KOPT-K1 (cell line): ENCODE measurements around the gene CILP2.

ENCODE experiments used
- H3K27ac ChIP-seq: fragments of 200-600 bp; sonication (generic); 2 replicates; pipeline ENCODE4 v1.5.1; 2016; ENCODE audit warnings: antibody characterized with exemption, mild to moderate bottlenecking, low read depth, low read length; ENCODE audit not compliant: poor library complexity, severe bottlenecking
- H3K36me3 ChIP-seq: fragments of 200-600 bp; sonication (generic); 2 replicates; pipeline ENCODE4 v1.5.1; 2017; ENCODE audit warnings: antibody characterized with exemption, mild to moderate bottlenecking, low read length, moderate library complexity; ENCODE audit not compliant: insufficient read depth
- H3K9me3 ChIP-seq: fragments of 200-600 bp; sonication (generic); 2 replicates; pipeline ENCODE4 v1.5.1; 2017; ENCODE audit warnings: antibody characterized with exemption, low read length, mild to moderate bottlenecking; ENCODE audit not compliant: insufficient read depth, poor library complexity, severe bottlenecking

CILP2 gene

GRCh38 chr19:19543101-19543500, 5.0 kb downstream of the CILP2 start:
- Histone ChIP-seq H3K27ac (no peak overlapping the region), H3K9me3 (no peaks in the 10 kb centered on the region), H3K36me3 (no peaks in the 10 kb centered on the region)

GRCh38 chr19:19543640-19544039, 5.6 kb downstream of the CILP2 start:
- Histone ChIP-seq H3K9me3 (no peaks in the 10 kb centered on the region), H3K36me3 (no peaks in the 10 kb centered on the region), H3K27ac (no peak overlapping the region)

GRCh38 chr19:19544257-19544953, 6.3 kb downstream of the CILP2 start:
- Histone ChIP-seq H3K9me3 (no peaks in the 10 kb centered on the region), H3K36me3 (no peaks in the 10 kb centered on the region), H3K27ac (no peak overlapping the region)

GRCh38 chr19:19544954-19545591, 7.0 kb downstream of the CILP2 start:
- Histone ChIP-seq H3K9me3 (no peaks in the 10 kb centered on the region), H3K27ac (no peak overlapping the region), H3K36me3 (no peaks in the 10 kb centered on the region)

GRCh38 chr19:19545707-19546106, 7.6 kb downstream of the CILP2 start:
- no peaks in the 10 kb centered on the region for H3K36me3 ChIP-seq
- H3K27ac ChIP-seq, result no peak overlapping the region

GRCh38 chr19:19546751-19547162, 8.7 kb downstream of the CILP2 start:
- no peaks in the 10 kb centered on the region for H3K9me3 ChIP-seq
- H3K27ac ChIP-seq, result no peak overlapping the region
- H3K36me3 ChIP-seq, result no peaks in the 10 kb centered on the region

More at GRCh38 chr19:19545707-19546106, 7.6 kb downstream of the CILP2 start:
- H3K9me3 ChIP-seq, result no peaks in the 10 kb centered on the region

- Histone ChIP-seq H3K27ac (no peak overlapping the region), H3K36me3 (no peaks in the 10 kb centered on the region), H3K9me3 (no peaks in the 10 kb centered on the region)
Measured at GRCh38 chr19:19547674-19548336, 9.7 kb downstream of the CILP2 start.

- Histone ChIP-seq H3K9me3 (no peaks in the 10 kb centered on the region), H3K27ac (no peak overlapping the region), H3K36me3 (no peaks in the 10 kb centered on the region)
Measured at GRCh38 chr19:19548915-19549759, 11.1 kb downstream of the CILP2 start.

- H3K36me3 ChIP-seq, result no peaks in the 10 kb centered on the region
- H3K27ac ChIP-seq, result no peak overlapping the region
- H3K9me3 ChIP-seq, result no peaks in the 10 kb centered on the region
Measured at GRCh38 chr19:19549804-19550464, 11.9 kb downstream of the CILP2 start.

GRCh38 chr19:19550485-19550929, 12.4 kb downstream of the CILP2 start:
- Histone ChIP-seq H3K27ac (no peak overlapping the region), H3K9me3 (no peaks in the 10 kb centered on the region), H3K36me3 (no peaks in the 10 kb centered on the region)

GRCh38 chr19:19550972-19551852, 13.1 kb downstream of the CILP2 start:
- H3K9me3 ChIP-seq, result no peaks in the 10 kb centered on the region
- no peaks in the 10 kb centered on the region for H3K36me3 ChIP-seq
- no peak overlapping the region for H3K27ac ChIP-seq

GRCh38 chr19:19551853-19552192, 13.8 kb downstream of the CILP2 start:
- Histone ChIP-seq H3K9me3 (no peaks in the 10 kb centered on the region), H3K27ac (no peak overlapping the region), H3K36me3 (no peaks in the 10 kb centered on the region)

GRCh38 chr19:19552798-19553197, 14.7 kb downstream of the CILP2 start:
- Histone ChIP-seq H3K36me3 (no peaks in the 10 kb centered on the region), H3K9me3 (no peaks in the 10 kb centered on the region), H3K27ac (no peak overlapping the region)

GRCh38 chr19:19553670-19554069, 15.6 kb downstream of the CILP2 start:
- Histone ChIP-seq H3K36me3 (no peaks in the 10 kb centered on the region), H3K9me3 (no peaks in the 10 kb centered on the region), H3K27ac (no peak overlapping the region)
